H1 (cell line): ENCODE data around the gene STXBP5. TPM values are rescaled to one million over a fixed set of nuclear protein-coding genes. Genes with fewer than 3 reads are reported as not detected.

ENCODE experiments used
- CTCF ChIA-PET: fragments of 300-600 bp; sonication (Branson Sonifier 250); formaldehyde crosslinking; loops from one replicate; lab custom pipeline; 2021; ENCODE audit not compliant: partially characterized antibody; lab: Charles Lee
- POLR2A ChIA-PET: fragments of 300-600 bp; sonication (Branson Sonifier 250); formaldehyde crosslinking; loops from one replicate; lab custom pipeline; 2021; ENCODE audit warnings: inconsistent platforms; ENCODE audit not compliant: partially characterized antibody; lab: Charles Lee
- DNase-seq, 2 experiments: peaks; one replicate each; pipeline versions ENCODE4 v3.0.0 to v3.0.0-alpha.2; 2010 to 2022; ENCODE audit warnings: low spot score in 2 of 2, low read depth in 1 of 2, mixed read lengths in 1 of 2
- FAIRE-seq: peaks from 2 replicates; lab custom pipeline; 2011; peaks lifted over from hg19 to GRCh38; lab: Jason Lieb, UNC
- H2AFZ ChIP-seq: 2 replicates; pipeline ENCODE4 v1.8.1; 2012; ENCODE audit warnings: low read length, inconsistent platforms
- H2AK5ac ChIP-seq: 2 replicates; pipeline ENCODE4 v1.6.1; 2013; ENCODE audit warnings: low read depth, low read length
- H2BK120ac ChIP-seq: replicated peaks from 2 replicates; pipeline ENCODE3; 2013; ENCODE audit warnings: low read depth, low read length, inconsistent platforms
- H2BK12ac ChIP-seq: 2 replicates; pipeline ENCODE4 v1.6.1; 2013; ENCODE audit warnings: low read depth, low read length
- H2BK15ac ChIP-seq: 2 replicates; pipeline ENCODE4 v1.6.1; 2013; ENCODE audit warnings: low read length
- H2BK20ac ChIP-seq: 2 replicates; pipeline ENCODE4 v1.6.1; 2013; ENCODE audit warnings: low read length
- H2BK5ac ChIP-seq: 2 replicates; pipeline ENCODE4 v1.6.1; 2013; ENCODE audit warnings: low read depth, low read length
- H3K14ac ChIP-seq: 2 replicates; pipeline ENCODE4 v1.6.1; 2013; ENCODE audit warnings: inconsistent platforms; ENCODE audit not compliant: insufficient read length
- H3K18ac ChIP-seq: 2 replicates; pipeline ENCODE4 v1.6.1; 2013; ENCODE audit warnings: low read length; ENCODE audit errors: extremely low read depth
- H3K23ac ChIP-seq: 2 replicates; pipeline ENCODE4 v1.6.1; 2013; ENCODE audit warnings: inconsistent platforms; ENCODE audit not compliant: insufficient read length
- H3K23me2 ChIP-seq: 2 replicates; pipeline ENCODE4 v1.6.1; 2013; ENCODE audit warnings: low read depth, low read length
- H3K27ac ChIP-seq: 2 replicates; pipeline ENCODE4 v1.6.1; 2011; ENCODE audit warnings: low read depth, low read length, inconsistent platforms
- H3K27me3 ChIP-seq, 4 experiments: replicated peaks in 1 of 4; 1 replicate in 1 of 4; 2 replicates in 3 of 4; pipeline versions ENCODE4 v1.6.1 to v1.8.1; 2011 to 2013; ENCODE audit warnings: low read length in 3 of 4, mild to moderate bottlenecking in 3 of 4, inconsistent platforms in 2 of 4, mixed read lengths in 2 of 4, moderate library complexity in 1 of 4; ENCODE audit not compliant: control insufficient read depth in 3 of 4, insufficient read depth in 3 of 4; ENCODE audit errors: extremely low read depth in 1 of 4
- H3K36me3 ChIP-seq, 4 experiments: 2 replicates each; pipeline versions ENCODE4 v1.6.1 to v1.8.1; 2011 to 2013; ENCODE audit warnings: mild to moderate bottlenecking in 4 of 4, low read length in 3 of 4, moderate library complexity in 2 of 4, control low read depth in 1 of 4, inconsistent platforms in 1 of 4; ENCODE audit not compliant: insufficient read depth in 4 of 4, control insufficient read depth in 2 of 4
- H3K4ac ChIP-seq: replicated peaks from 2 replicates; pipeline ENCODE3; 2013; ENCODE audit warnings: low read length, low read depth, mixed read lengths, inconsistent platforms; ENCODE audit not compliant: insufficient read length
- H3K4me1 ChIP-seq, 4 experiments: replicated peaks in 1 of 4; 1 replicate in 1 of 4; 2 replicates in 3 of 4; pipeline versions ENCODE4 v1.6.1 to v1.8.1; 2011 to 2013; ENCODE audit warnings: low read length in 3 of 4, inconsistent platforms in 2 of 4, mixed read lengths in 1 of 4; ENCODE audit not compliant: insufficient read depth in 4 of 4, control insufficient read depth in 3 of 4
- H3K4me2 ChIP-seq, 2 experiments: 2 replicates each; pipeline versions ENCODE4 v1.6.1 to v1.8.1; 2011 to 2013; ENCODE audit warnings: low read depth in 2 of 2, low read length in 2 of 2, control low read depth in 1 of 2, inconsistent platforms in 1 of 2, mild to moderate bottlenecking in 1 of 2; ENCODE audit not compliant: insufficient read depth in 1 of 2
- H3K4me3 ChIP-seq, 4 experiments: fragments of 200-600, 300-600 bp in 1 of 4; sonication (generic), shearing (Covaris generic), sonication (Bioruptor Twin) in 1 of 4; 2 replicates each; pipeline versions ENCODE4 v1.5.1 to v1.8.1; 2011 to 2016; ENCODE audit warnings: low read length in 4 of 4, low read depth in 3 of 4, control low read depth in 2 of 4, inconsistent platforms in 2 of 4, mild to moderate bottlenecking in 2 of 4, mixed read lengths in 1 of 4, moderate library complexity in 1 of 4; ENCODE audit not compliant: insufficient read depth in 2 of 4; ENCODE audit errors: extremely low read depth in 1 of 4
- H3K56ac ChIP-seq: replicated peaks from 2 replicates; pipeline ENCODE3; 2013; ENCODE audit warnings: low read depth, mild to moderate bottlenecking, mixed read lengths, low read length, inconsistent platforms; ENCODE audit not compliant: insufficient read length
- H3K79me1 ChIP-seq: 2 replicates; pipeline ENCODE4 v1.6.1; 2013; ENCODE audit warnings: low read depth, low read length, control low read depth
- H3K79me2 ChIP-seq, 2 experiments: 2 replicates each; pipeline versions ENCODE4 v1.6.1 to v1.8.1; 2012 to 2013; ENCODE audit warnings: low read length in 2 of 2, mild to moderate bottlenecking in 2 of 2, inconsistent platforms in 1 of 2; ENCODE audit not compliant: insufficient read depth in 2 of 2, control insufficient read depth in 1 of 2
- H3K9ac ChIP-seq, 4 experiments: replicated peaks in 1 of 4; 1 replicate in 1 of 4; 2 replicates in 3 of 4; pipeline versions ENCODE4 v1.6.1 to v1.8.1; 2011 to 2013; ENCODE audit warnings: low read depth in 3 of 4, low read length in 3 of 4, control low read depth in 2 of 4, mild to moderate bottlenecking in 2 of 4, moderate library complexity in 2 of 4, inconsistent platforms in 1 of 4; ENCODE audit errors: extremely low read depth in 1 of 4
- H3K9me3 ChIP-seq, 2 experiments: 2 replicates each; pipeline versions ENCODE4 v1.6.1 to v1.8.1; 2012 to 2013; ENCODE audit warnings: mild to moderate bottlenecking in 2 of 2, moderate library complexity in 2 of 2, control low read depth in 1 of 2, inconsistent platforms in 1 of 2, low read depth in 1 of 2, low read length in 1 of 2, mixed read lengths in 1 of 2; ENCODE audit not compliant: insufficient read depth in 2 of 2
- H4K20me1 ChIP-seq, 2 experiments: replicated peaks in 1 of 2; 2 replicates each; pipeline versions ENCODE3 to v1.8.1; 2011 to 2013; ENCODE audit warnings: inconsistent platforms in 2 of 2, low read length in 2 of 2, mild to moderate bottlenecking in 1 of 2; ENCODE audit not compliant: insufficient read depth in 2 of 2, control insufficient read depth in 1 of 2
- H4K5ac ChIP-seq: 2 replicates; pipeline ENCODE4 v1.6.1; 2013; ENCODE audit warnings: low read length, low read depth, mixed read lengths, inconsistent platforms; ENCODE audit not compliant: insufficient read length
- H4K8ac ChIP-seq: 2 replicates; pipeline ENCODE4 v1.8.0; 2013; ENCODE audit warnings: mild to moderate bottlenecking, moderate library complexity, low read length, inconsistent platforms; ENCODE audit not compliant: insufficient read depth; ENCODE audit errors: extremely low read depth
- H4K91ac ChIP-seq: replicated peaks from 2 replicates; pipeline ENCODE3; 2013; ENCODE audit warnings: low read length, mixed read lengths, inconsistent platforms; ENCODE audit not compliant: insufficient read length
- CHD2 ChIP-seq: IDR thresholded peaks from 2 replicates; pipeline ENCODE4 v1.6.1; 2012; ENCODE audit warnings: low read length, improper control_type of control experiment
- EP300 ChIP-seq, 2 experiments: IDR thresholded peaks; 1 replicate in 1 of 2; 2 replicates in 1 of 2; pipeline ENCODE4 v1.6.1; 2011 to 2012; ENCODE audit warnings: low read depth in 2 of 2, low read length in 2 of 2, mild to moderate bottlenecking in 2 of 2, borderline replicate concordance in 1 of 2, inconsistent platforms in 1 of 2, moderate library complexity in 1 of 2
- NRF1 ChIP-seq: IDR thresholded peaks from 2 replicates; pipeline ENCODE4 v1.6.1; 2011; ENCODE audit warnings: mild to moderate bottlenecking, low read depth, low read length, improper control_type of control experiment
- POLR2A ChIP-seq, 2 experiments: IDR thresholded peaks; 1 replicate in 1 of 2; 2 replicates in 1 of 2; pipeline ENCODE4 v1.6.1; 2011; ENCODE audit warnings: low read depth in 2 of 2, low read length in 2 of 2, mild to moderate bottlenecking in 2 of 2; ENCODE audit errors: control extremely low read depth in 1 of 2
- RBBP5 ChIP-seq: IDR thresholded peaks from 2 replicates; pipeline ENCODE4 v1.7.1; 2012; ENCODE audit warnings: low read depth, mild to moderate bottlenecking, inconsistent platforms, low read length, moderate library complexity, borderline replicate concordance
- RFX5 ChIP-seq: IDR thresholded peaks from 2 replicates; pipeline ENCODE4 v1.6.1; 2011; ENCODE audit warnings: low read depth, low read length, improper control_type of control experiment, borderline replicate concordance
- SAP30 ChIP-seq: fragments of 300-600 bp; sonication (generic); IDR thresholded peaks from 2 replicates; pipeline ENCODE4 v1.7.1; 2012; ENCODE audit warnings: low read length, moderate library complexity, mild to moderate bottlenecking, inconsistent platforms; ENCODE audit not compliant: insufficient read depth, insufficient replicate concordance
- WGBS, 2 experiments: shearing (Covaris generic) in 1 of 2; methylation state at CpG; one replicate each; pipeline versions ENCODE4 v1.1.6 to v1.1.7; 2013 to 2015; ENCODE audit warnings: low lambda C conversion rate in 2 of 2, mixed read lengths in 2 of 2, inconsistent platforms in 1 of 2, low coverage in 1 of 2, missing lambda C conversion rate in 1 of 2; ENCODE audit not compliant: insufficient replicate concordance in 2 of 2, insufficient coverage in 1 of 2, insufficient read length in 1 of 2; ENCODE audit errors: extremely low coverage in 1 of 2, missing lambda C conversion rate in 1 of 2; 5-methylcytosine and 5-hydroxymethylcytosine counted together
- polyA plus RNA-seq, 7 experiments: library from polyadenylated mRNA; depleted of rRNA in 3 of 7; stranded (reverse) in 5 of 7; unstranded in 2 of 7; fragments of >200 nt in 5 of 7; fragments of 200-250 nt in 2 of 7; gene quantifications; 1 replicate in 5 of 7; 2 replicates in 1 of 7; 4 replicates in 1 of 7; pipeline versions ENCODE4 v1.2.1 to v1.2.3, GENCODE V29; 2011 to 2013; ENCODE audit warnings: missing spikeins in 2 of 7, mixed read lengths in 2 of 7
- total RNA-seq: library from RNA; stranded (reverse); fragmentation: NEBNext Ultra II Directional; extraction: Animal tissue kit (Norgen Biotek cat#: 25700); gene quantifications from 2 replicates; pipeline ENCODE4 v1.2.1, GENCODE V29; 2021
- TF ChIP-seq, protein P1 (sequence below): IDR thresholded peaks from 2 replicates; pipeline ENCODE4 v1.6.1; 2012; ENCODE audit warnings: inconsistent platforms
- TF ChIP-seq, protein P2 (sequence below): IDR thresholded peaks from 2 replicates; pipeline ENCODE4 v1.6.1; 2012; ENCODE audit warnings: inconsistent platforms

Gene STXBP5
- total and polyA plus RNA-seq, 2 of the 8 experiments (the other 6 are each of a cell fraction or from before 2014, with no cell fraction given), result 2.7 to 10.8 TPM

DNA sequence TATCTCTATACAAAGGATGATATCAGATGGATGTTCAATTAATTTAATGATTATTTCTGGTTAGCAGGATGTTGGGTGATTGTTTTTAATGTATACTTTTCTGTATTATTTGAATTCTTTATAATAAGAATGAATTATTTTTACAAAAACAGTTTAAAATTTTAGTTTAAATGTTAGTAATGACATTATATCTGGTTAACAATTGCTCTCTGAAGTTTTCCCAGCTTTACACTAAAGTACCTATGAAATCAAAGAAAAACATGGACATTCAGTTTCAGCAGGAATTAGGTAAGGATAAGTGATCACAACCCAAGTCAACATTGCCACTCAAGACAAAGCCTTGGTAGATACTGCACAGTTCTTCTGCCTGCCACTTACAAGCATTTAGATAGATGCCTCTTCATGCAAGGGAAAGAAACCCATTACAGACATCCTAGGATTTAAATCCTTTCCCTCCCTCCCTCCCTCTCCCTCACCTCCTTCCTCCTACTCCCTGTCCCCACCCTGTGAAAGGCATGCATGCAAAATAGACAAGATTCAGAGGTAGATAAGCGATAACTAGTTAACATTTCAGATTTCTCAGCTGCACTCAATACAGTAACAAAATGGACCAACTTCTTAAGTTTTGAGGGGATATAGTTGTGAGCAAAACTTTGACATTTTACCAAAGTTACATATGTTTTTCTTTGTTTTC is 143.8 kb downstream of the STXBP5 start:
- DNase-seq (no peak), FAIRE-seq (no peak)
- H4K20me1 ChIP-seq, result no peaks in the 10 kb centered on the region
- H3K18ac ChIP-seq, result no peak overlapping the region
- H3K56ac ChIP-seq, result no peak overlapping the region
- H3K23ac ChIP-seq, result no peak overlapping the region
- H2BK5ac ChIP-seq, result no peak overlapping the region
- H3K27me3 ChIP-seq, result no peaks in the 10 kb centered on the region
- H2AFZ ChIP-seq, result no peak overlapping the region
- H3K4me1 ChIP-seq, result no peaks in the 10 kb centered on the region
- ChIA-PET CTCF (interaction anchor here (0.6 to 0.7 kb wide), 3 partner anchors 36 to 1485 kb away, joined by 3 read pairs; no protein-coding TSS in a partner anchor), POLR2A (no interaction called here)
- no peak overlapping the region for H4K8ac ChIP-seq
- H3K79me1 ChIP-seq, result no peaks in the 10 kb centered on the region
- H2BK12ac ChIP-seq, result no peak overlapping the region
- WGBS, 2 experiments, result 81% methylated on average over 1 of the region's 1 CpG; no CpG with 5 or more reads in 1 of the 2 experiments
- H2BK15ac ChIP-seq, result no peak overlapping the region
- H3K23me2 ChIP-seq, result no peaks in the 10 kb centered on the region
- H3K14ac ChIP-seq, result no peak overlapping the region
- H3K9ac ChIP-seq, result no peak overlapping the region
- H3K4me2 ChIP-seq, result no peak overlapping the region
- H3K79me2 ChIP-seq, result no peaks in the 10 kb centered on the region
- H3K27ac ChIP-seq, result no peak overlapping the region
- H3K4me3 ChIP-seq, result no peak overlapping the region
- H3K36me3 ChIP-seq, result no peaks in the 10 kb centered on the region; a peak in 1 of 8 replicates
- no peak overlapping the region for H2BK20ac ChIP-seq
- H4K91ac ChIP-seq, result no peak overlapping the region
- no peak overlapping the region for H2AK5ac ChIP-seq
- no peaks in the 10 kb centered on the region for H3K9me3 ChIP-seq
- no peak overlapping the region for H4K5ac ChIP-seq
- no peak overlapping the region for H3K4ac ChIP-seq
- no peak overlapping the region for H2BK120ac ChIP-seq
- no peak for TF ChIP-seq NRF1
- no peak for TF ChIP-seq CHD2
- TF ChIP-seq EP300 (IDR thresholded peaks at IDR 0.05; ENCODE audit: borderline replicate concordance in 1 of 2, low read depth in 2 of 2, low read length in 2 of 2), result no peak
- TF ChIP-seq, protein P1, sequence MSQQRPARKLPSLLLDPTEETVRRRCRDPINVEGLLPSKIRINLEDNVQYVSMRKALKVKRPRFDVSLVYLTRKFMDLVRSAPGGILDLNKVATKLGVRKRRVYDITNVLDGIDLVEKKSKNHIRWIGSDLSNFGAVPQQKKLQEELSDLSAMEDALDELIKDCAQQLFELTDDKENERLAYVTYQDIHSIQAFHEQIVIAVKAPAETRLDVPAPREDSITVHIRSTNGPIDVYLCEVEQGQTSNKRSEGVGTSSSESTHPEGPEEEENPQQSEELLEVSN, result no peak
- no peak for TF ChIP-seq SAP30
- TF ChIP-seq RFX5, result no peak
- TF ChIP-seq, protein P2, sequence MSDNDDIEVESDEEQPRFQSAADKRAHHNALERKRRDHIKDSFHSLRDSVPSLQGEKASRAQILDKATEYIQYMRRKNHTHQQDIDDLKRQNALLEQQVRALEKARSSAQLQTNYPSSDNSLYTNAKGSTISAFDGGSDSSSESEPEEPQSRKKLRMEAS, result no peak
- TF ChIP-seq RBBP5, result no peak
- TF ChIP-seq POLR2A (IDR thresholded peaks at IDR 0.05; ENCODE audit: control extremely low read depth in 1 of 2, low read depth in 2 of 2, low read length in 2 of 2), result no peak
